Mesenteric fat pad (tissue), 1 donor: Measurements from ENCODE around the gene DUSP3. TPM values are rescaled to one million over a fixed set of nuclear protein-coding genes. Genes with fewer than 3 reads are reported as not detected.

ENCODE experiments used
- DNase-seq: peaks from one replicate; pipeline ENCODE4 v3.0.0-alpha.2; 2020; ENCODE audit warnings: low spot score
- long read RNA-seq: library from polyadenylated mRNA; unstranded; transcript quantifications from one replicate; pipeline ENCODE4 v2.0.0, GENCODE V29; 2020
- total RNA-seq: library from RNA; stranded (reverse); fragmentation: NEBNext Ultra II Directional; extraction: Animal tissue kit (Norgen Biotek cat#: 25700); gene quantifications from one replicate; pipeline ENCODE4 v1.2.1, GENCODE V29; 2021
- donor health status: DM: yes; HTN: yes; CAD: no.

Gene DUSP3
- 103 TPM for total RNA-seq
- long read RNA-seq, full-length matches to known transcripts: 181 of 234 reads
- long read RNA-seq, partial matches to known transcripts: 2 of 234 reads
- long read RNA-seq, other reads (novel, unspliced or antisense): 51 of 234 reads

- DNase-seq: peak; percentile 98
Observed at GRCh38 chr17:43778337-43779144, at the start of gene DUSP3. Gene DUSP3, minus strand, starts transcription at chr17:43778977. Its CDS starts 53 bp downstream, at chr17:43778924.

GRCh38 chr17:43827596-43827995 is 48.8 kb upstream of the DUSP3 start:
- DNase-seq: no peak

GRCh38 chr17:43826206-43826605 is 47.4 kb upstream of the DUSP3 start:
- no peak for DNase-seq

GRCh38 chr17:43825567-43825966 is 46.8 kb upstream of the DUSP3 start:
- no peak for DNase-seq

GRCh38 chr17:43823350-43824084 is 44.7 kb upstream of the DUSP3 start:
- DNase-seq: peak; percentile 81

- peak; percentile 26 for DNase-seq
Observed at GRCh38 chr17:43822570-43823190, 43.9 kb upstream of the DUSP3 start.

- peak; percentile 88 for DNase-seq
Observed at GRCh38 chr17:43820759-43821158, 42.0 kb upstream of the DUSP3 start.

GRCh38 chr17:43818966-43819365 is 40.2 kb upstream of the DUSP3 start:
- DNase-seq: peak; percentile 81

- DNase-seq: peak; percentile 84
Observed at GRCh38 chr17:43817826-43818225, 39.0 kb upstream of the DUSP3 start.

GRCh38 chr17:43816336-43817320 is 37.9 kb upstream of the DUSP3 start:
- peak; percentile 64 for DNase-seq

GRCh38 chr17:43814714-43815113 is 35.9 kb upstream of the DUSP3 start:
- DNase-seq: no peak

GRCh38 chr17:43814026-43814425 is 35.2 kb upstream of the DUSP3 start:
- DNase-seq: peak; percentile 73

- DNase-seq: peak; percentile 67
Observed at GRCh38 chr17:43813386-43813785, 34.6 kb upstream of the DUSP3 start.

GRCh38 chr17:43812396-43813265 is 33.9 kb upstream of the DUSP3 start:
- DNase-seq: peak; percentile 71

- DNase-seq: peak; percentile 37
Observed at GRCh38 chr17:43810823-43811222, 32.0 kb upstream of the DUSP3 start.

GRCh38 chr17:43810226-43810715 is 31.5 kb upstream of the DUSP3 start:
- peak; percentile 59 for DNase-seq

- DNase-seq: no peak
Observed at GRCh38 chr17:43809121-43809520, 30.3 kb upstream of the DUSP3 start.

GRCh38 chr17:43808076-43808475 is 29.3 kb upstream of the DUSP3 start:
- DNase-seq: no peak

GRCh38 chr17:43805117-43805516 is 26.3 kb upstream of the DUSP3 start:
- no peak for DNase-seq
